Measurements from ENCODE around the gene CGREF1.
"Not testable (repeated sequence)": the region's sequence is repeated elsewhere in the genome, so short reads cannot be mapped to it uniquely, and the experiment has no call there.

The CGREF1 gene

DNA sequence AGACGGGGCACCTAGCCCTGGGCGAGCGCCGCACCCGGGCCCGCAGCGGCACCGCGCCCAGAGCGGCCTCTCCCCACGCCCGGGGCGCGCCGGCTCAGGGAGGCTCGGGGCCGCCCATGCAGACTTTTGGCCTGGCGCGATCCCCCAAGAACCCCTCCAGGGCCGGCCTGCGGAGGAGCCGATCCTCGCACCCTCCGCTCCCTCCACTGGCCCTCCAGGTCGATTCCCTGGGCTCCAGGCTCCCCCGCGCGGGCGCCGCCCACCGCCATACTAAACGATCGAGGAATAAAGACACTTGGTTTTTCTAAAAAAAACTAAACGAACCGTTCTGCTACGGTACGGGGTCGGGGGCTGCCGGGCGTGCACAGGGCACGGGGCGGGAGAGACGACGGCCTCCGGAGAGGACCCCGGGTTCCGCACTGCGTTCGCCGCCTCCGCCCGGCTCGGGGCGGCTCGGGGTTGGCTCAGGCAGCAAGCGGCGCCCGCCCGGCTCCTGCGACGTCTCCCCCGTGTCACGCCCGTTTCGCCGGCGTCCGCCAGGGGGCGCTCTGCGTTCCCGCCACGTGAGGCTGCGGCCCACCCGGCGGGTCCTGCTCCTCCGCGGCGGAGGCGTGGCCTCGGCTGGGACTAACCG, 32.7 kb downstream of the CGREF1 start:
- peak; percentile 87 for DNase-seq

DNA sequence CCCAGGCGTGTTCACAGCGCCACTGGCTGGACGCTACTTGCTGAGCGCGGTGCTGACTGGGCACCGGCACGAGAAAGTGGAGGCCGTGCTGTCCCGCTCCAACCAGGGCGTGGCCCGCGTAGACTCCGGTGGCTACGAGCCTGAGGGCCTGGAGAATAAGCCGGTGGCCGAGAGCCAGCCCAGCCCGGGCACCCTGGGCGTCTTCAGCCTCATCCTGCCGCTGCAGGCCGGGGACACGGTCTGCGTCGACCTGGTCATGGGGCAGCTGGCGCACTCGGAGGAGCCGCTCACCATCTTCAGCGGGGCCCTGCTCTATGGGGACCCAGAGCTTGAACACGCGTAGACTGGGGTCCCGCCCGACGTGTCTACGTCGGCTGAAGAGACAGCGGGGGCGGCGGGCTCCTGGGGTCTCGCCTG, 33.2 kb downstream of the CGREF1 start:
- peak; percentile 13 for DNase-seq

GRCh38 chr2:27085062-27085672, 33.8 kb downstream of the CGREF1 start:
- no peak for DNase-seq

GRCh38 chr2:27084297-27085061, 34.4 kb downstream of the CGREF1 start:
- no peak for DNase-seq

DNA sequence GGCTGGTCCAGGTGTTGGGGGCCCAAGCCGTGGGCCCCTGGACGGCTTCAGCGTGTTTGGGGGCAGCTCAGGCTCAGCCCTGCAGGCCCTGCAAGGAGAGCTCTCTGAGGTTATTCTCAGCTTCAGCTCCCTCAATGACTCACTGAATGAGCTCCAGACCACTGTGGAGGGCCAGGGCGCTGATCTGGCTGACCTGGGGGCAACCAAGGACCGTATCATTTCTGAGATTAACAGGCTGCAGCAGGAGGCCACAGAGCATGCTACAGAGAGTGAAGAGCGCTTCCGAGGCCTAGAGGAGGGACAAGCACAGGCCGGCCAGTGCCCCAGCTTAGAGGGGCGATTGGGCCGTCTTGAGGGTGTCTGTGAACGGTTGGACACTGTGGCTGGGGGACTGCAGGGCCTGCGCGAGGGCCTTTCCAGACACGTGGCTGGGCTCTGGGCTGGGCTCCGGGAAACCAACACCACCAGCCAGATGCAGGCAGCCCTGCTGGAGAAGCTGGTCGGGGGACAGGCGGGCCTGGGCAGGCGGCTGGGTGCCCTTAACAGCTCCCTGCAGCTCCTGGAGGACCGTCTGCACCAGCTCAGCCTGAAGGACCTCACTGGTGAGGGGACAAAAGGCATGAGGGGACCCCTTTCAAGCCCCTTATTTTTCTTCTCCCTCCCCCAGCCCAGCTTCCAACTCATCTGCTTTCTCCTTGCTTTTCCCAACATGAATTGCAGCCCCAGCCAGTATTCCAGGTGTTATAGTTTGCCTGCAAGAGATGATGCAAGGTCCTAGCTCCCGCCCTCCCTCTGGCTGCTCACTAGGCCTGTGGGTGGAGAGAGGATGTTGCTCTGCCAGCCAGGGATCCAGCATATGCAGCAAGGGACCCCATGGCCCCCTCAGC, 35.3 kb downstream of the CGREF1 start:
- DNase-seq, result no peak

DNA sequence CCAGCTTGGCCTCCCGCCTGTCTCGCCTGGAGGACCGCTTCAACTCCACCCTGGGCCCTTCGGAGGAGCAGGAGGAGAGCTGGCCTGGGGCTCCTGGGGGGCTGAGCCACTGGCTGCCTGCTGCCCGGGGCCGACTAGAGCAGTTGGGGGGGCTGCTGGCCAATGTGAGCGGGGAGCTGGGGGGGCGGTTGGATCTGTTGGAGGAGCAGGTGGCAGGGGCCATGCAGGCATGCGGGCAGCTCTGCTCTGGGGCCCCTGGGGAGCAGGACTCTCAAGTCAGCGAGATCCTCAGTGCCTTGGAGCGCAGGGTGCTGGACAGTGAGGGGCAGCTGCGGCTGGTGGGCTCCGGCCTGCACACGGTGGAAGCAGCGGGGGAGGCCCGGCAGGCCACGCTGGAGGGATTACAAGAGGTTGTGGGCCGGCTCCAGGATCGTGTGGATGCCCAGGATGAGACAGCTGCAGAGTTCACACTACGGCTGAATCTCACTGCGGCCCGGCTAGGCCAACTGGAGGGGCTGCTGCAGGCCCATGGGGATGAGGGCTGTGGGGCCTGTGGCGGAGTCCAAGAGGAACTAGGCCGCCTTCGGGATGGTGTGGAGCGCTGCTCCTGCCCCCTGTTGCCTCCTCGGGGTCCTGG, 36.0 kb downstream of the CGREF1 start:
- DNase-seq, result no peak

- no peak for DNase-seq
Measured at GRCh38 chr2:27081984-27082772, 36.8 kb downstream of the CGREF1 start.

DNA sequence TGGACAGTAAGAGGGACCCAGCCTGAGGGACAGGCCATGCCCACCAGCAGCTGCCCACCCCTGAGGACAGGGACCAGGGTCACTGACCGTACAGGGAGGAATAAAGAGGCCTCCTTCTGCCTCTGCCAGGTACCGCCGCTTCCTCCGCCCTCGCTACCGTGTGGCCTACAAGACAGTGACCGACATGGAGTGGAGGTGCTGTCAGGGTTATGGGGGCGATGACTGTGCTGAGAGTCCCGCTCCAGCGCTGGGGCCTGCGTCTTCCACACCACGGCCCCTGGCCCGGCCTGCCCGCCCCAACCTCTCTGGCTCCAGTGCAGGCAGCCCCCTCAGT, 38.4 kb downstream of the CGREF1 start:
- no peak for DNase-seq

DNA sequence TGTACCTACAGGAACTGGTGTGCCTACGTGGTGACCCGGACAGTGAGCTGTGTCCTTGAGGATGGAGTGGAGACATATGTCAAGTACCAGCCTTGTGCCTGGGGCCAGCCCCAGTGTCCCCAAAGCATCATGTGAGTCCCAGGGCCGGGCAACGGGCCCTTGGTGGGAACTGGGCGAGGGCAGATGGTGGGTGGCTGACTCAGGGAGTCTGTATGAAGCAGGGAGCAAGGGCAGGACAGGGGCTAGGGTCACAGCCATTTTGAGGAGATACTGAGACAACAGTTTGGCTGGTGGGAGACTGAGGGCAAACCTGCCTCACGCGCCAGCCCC, 38.8 kb downstream of the CGREF1 start:
- DNase-seq, result no peak

- no peak for DNase-seq
Measured at GRCh38 chr2:27079233-27080139, 39.4 kb downstream of the CGREF1 start.

DNA sequence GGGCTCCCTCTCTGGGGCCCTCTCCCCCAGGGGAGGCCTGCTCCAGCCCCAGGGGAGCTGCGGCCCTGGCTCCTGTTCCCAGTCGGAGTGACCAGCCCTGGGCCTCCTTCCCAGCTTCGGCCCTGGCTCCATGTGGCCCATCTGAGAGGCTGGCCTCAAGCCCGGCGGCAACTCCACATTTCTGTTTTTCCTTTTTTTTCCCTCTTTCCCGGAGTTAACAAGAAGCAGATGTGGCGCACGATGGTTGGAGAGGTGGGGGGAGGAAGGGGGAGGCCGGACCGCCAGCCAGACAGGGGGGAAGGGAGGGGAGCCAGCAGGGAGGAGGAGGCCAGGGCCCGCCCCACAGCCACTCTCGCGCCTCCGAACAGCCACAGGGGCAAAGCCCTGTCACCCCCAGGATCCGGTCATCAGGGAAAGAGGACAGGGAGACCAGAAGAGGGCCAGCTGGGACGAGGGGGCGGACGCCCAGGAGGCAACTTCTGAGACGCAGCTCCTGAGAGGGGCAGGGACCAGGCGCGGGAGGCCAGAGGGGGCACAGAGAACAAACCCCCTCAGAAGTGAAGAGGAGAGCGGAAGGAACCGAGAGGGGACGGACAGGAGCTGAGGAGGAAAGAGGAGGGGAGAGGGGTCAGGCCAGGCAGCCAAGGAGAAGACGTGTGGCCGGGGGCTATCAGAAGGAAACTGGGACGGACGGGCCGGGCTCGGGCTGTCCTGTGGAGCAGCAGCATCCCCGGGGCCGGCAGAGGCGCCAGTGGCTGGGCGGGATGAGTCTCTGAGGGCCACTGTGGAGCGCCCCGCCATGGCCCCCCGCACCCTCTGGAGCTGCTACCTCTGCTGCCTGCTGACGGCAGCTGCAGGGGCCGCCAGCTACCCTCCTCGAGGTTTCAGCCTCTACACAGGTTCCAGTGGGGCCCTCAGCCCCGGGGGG, 40.4 kb downstream of the CGREF1 start, which contains the start of gene EMILIN1:
TSS of gene EMILIN1 (plus strand) at position 349 of the 928 bp plus-strand sequence. CDS start at position 800, 451 bp downstream.
- DNase-seq, result no peak

- no peak for DNase-seq
Measured at GRCh38 chr2:27077231-27077630, 41.7 kb downstream of the CGREF1 start.

GRCh38 chr2:27076323-27076722, 42.6 kb downstream of the CGREF1 start:
- DNase-seq, result no peak

DNA sequence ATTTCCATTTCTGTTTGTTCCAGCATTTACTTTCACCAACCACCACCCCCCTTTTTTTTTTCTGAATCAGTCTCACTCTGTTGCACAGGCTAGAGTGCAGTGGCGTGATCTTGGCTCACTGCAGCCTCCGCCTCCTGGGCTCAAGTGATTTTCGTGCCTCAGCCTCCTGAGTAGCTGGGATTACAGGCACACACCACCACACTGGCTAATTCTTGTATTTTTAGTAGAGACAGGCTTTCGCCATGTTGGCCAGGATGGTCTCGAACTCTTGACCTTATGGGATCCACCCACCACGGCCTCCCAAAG, 43.4 kb downstream of the CGREF1 start:
- not testable (repeated sequence) for DNase-seq

DNA sequence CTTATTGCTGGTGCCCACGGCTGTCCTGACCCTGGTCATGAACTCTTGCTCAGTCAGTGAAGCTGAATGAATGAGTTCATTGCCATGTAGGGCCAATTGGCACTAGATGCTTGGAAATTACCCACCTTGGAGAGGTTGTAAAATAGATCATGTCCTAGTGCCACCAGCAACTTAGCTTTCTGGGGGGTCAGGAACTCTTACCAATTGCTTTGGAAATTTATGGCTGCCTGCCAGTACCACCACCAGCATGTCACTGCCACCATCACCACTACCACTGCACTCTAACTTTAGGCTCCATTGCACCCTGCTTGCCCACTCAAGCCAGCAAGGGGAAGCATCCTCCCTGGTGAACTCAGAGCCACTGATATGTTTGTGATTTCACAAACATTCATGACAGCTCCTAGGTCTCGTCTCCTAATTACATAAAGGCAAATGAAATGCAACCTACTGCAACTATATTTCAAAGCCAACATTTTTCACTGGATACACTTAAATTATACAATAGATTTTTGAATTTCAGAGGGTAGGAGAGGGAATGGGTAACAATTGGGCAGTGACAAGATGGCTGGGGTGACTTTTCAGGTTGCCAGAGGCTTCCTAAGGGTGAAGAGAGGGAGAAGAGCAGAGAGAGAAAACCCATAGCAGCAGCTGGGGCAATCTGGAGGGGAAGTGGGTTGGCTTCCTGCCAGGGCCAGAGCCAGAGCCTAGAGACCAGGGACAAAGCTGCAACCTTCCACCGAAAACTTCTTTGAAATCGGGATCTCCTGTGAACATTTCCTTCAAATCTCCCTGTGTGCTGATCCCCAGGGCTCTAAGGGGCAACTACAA, 44.0 kb downstream of the CGREF1 start:
- peak; percentile 29 for DNase-seq

DNA sequence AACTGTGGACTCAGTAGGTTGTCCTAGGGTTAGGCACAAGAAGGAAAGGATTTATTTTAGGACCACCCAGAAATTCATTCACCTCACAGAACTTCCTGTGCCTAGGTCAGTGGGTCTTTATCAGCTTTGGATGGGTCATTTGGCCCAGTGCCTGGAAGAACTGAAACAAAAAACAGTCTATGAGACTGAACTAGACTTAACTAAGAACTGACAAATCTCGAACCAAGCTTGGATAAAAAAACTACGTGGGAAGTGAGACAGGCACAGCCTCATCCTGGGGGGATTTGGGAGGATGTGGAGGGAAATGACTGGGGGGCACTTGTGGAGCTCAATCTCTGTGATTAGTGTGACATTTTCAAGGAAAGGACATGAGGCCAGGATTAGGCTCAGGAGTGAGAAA, 45.1 kb downstream of the CGREF1 start:
- no peak for DNase-seq

DNA sequence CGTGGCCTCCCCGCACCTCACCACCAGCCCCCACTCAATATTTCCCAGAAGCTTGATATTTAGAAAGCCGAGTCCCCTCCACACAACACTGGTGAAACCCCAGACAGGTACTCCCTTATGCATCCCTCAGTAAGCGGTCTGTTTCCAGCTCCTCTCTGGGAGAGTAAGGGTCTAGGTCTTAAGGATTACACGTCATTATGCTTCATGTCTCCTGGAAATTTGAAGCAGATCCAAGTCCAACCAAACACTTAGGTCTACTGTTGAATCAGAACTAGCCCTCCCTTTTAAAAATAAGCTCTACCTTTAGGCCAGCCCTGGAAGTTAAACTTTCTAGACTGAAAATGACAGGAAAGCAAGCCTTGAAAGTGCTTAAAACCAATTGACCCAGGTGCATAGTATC, 46.0 kb downstream of the CGREF1 start:
- DNase-seq, result no peak

DNA sequence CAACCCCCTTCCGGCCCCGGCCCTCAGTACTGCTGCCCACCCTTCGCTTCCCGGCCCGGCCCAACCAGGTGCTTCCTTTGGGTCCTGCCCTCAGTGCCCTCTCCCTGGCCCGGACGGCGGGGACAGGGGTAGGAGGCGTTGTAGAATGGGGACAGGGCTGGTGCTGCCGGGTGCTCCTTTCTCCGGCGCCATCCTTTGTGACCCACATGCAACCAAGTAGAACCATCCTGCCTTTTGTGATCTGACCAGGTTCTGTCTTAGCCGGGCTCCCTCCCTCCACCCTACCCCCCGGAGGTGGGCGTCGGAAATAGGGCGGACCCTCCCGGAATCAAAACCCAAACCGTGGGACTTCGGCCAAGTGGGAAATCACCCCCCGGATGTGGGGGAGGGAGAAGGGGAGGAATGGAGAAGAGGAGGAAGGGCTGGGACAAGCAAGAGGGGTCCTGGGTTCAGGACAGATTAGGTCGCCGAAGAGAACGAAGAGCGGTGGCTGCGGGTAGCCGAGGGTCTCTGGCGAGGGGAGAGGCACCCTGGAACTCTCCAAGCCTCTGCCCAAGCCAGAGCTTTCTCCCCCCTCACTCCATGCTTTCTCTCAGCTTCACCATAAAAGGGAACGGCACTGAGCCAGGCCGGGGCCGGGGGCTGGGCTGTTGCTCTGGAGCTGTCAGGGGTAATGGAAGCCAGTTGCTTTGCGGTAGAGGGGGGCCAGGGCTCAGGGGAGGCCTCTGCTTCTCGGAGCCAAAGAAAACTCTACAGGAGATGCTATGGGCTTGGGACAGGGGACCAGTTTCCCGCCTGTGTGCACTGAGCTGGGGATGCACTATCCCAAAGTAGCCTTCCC, 46.7 kb downstream of the CGREF1 start:
- DNase-seq, result peak; percentile 26

All from NCI-H1092 treated with DMSO at 0.1 percent for 48 hours (cell line).